Small intestine (tissue), 16 donors: ENCODE data around the gene TMEM234. TPM values are rescaled to one million over a fixed set of nuclear protein-coding genes. Genes with fewer than 3 reads are reported as not detected.
"Not testable (repeated sequence)": the region's sequence is repeated elsewhere in the genome, so short reads cannot be mapped to it uniquely, and the experiment has no call there.

ENCODE experiments used
- DNase-seq, 2 donors: peaks; one replicate each; pipeline versions ENCODE4 v3.0.0 to v3.0.0-alpha.2; 2013
- FAIRE-seq: peaks from 2 replicates; lab custom pipeline; 2012; peaks lifted over from hg19 to GRCh38; lab: Jason Lieb, UNC
- H3K27ac ChIP-seq, 3 donors: one replicate each; pipeline ENCODE4 v1.5.1; 2013; ENCODE audit warnings: low read length in 2 of 3, mild to moderate bottlenecking in 2 of 3, control low read depth in 1 of 3, inconsistent platforms in 1 of 3, low read depth in 1 of 3, moderate library complexity in 1 of 3
- H3K27me3 ChIP-seq, 3 donors: one replicate each; pipeline ENCODE4 v1.6.1; 2013; ENCODE audit warnings: low read length in 3 of 3, inconsistent platforms in 1 of 3; ENCODE audit not compliant: control insufficient read depth in 3 of 3, insufficient read depth in 3 of 3
- H3K36me3 ChIP-seq, 3 donors: one replicate each; pipeline ENCODE4 v1.6.1; 2013; ENCODE audit warnings: low read length in 3 of 3, inconsistent platforms in 1 of 3, low read depth in 1 of 3, mild to moderate bottlenecking in 1 of 3, moderate library complexity in 1 of 3; ENCODE audit not compliant: control insufficient read depth in 3 of 3, insufficient read depth in 2 of 3
- H3K4me1 ChIP-seq, 3 donors: one replicate each; pipeline ENCODE4 v1.6.1; 2013; ENCODE audit warnings: low read length in 2 of 3, inconsistent platforms in 1 of 3, low read depth in 1 of 3, mild to moderate bottlenecking in 1 of 3, moderate library complexity in 1 of 3; ENCODE audit not compliant: control insufficient read depth in 3 of 3, insufficient read depth in 2 of 3
- H3K4me3 ChIP-seq, 3 donors: one replicate each; pipeline ENCODE4 v1.5.1; 2013; ENCODE audit warnings: low read length in 3 of 3, control low read depth in 1 of 3, inconsistent platforms in 1 of 3, low read depth in 1 of 3, mild to moderate bottlenecking in 1 of 3, moderate library complexity in 1 of 3
- H3K9me3 ChIP-seq, 2 donors: one replicate each; pipeline ENCODE4 v1.6.1; 2013; ENCODE audit warnings: low read depth in 1 of 2, low read length in 1 of 2; ENCODE audit not compliant: control insufficient read depth in 2 of 2, insufficient read depth in 1 of 2
- WGBS, 3 donors: extraction: QIAGEN DNeasy Blood & Tissue Kit; methylation state at CpG; one replicate each; pipeline ENCODE4 v1.1.7; 2013; 5-methylcytosine and 5-hydroxymethylcytosine counted together
- long read RNA-seq, 10 donors: transcript quantifications; one replicate each; lab custom pipeline, GENCODE V29; 2026
- polyA plus RNA-seq, 4 donors: library from polyadenylated mRNA; stranded (reverse) in 3 of 4; unstranded in 1 of 4; fragments of 200-250 nt in 3 of 4; fragments of 120-200 nt in 1 of 4; gene quantifications; one replicate each; pipeline versions ENCODE4 v1.2.1 to v1.2.3, GENCODE V29; 2013
- donor health status: healthy with polysubstance abuse.
- donor health status: control.
- donor health status: control.
- donor health status: Bipolar disorder and iron deficiency.
- donor health status: healthy.

Gene TMEM234
- 10 to 100 TPM in 2 of 4 donors, 1 to 10 TPM in 2; 6.5 to 22.1 (median 10.5) TPM for polyA plus RNA-seq
- long read RNA-seq, donor 1 = 0 reads
- long read RNA-seq, donor 2, partial matches to known transcripts = 0 of 2 reads
- long read RNA-seq, donor 2, other reads (novel, unspliced or antisense) = 0 of 2 reads
- long read RNA-seq, donor 3, partial matches to known transcripts = 245 of 272 reads
- long read RNA-seq, donor 3, other reads (novel, unspliced or antisense) = 25 of 272 reads
- long read RNA-seq, donor 4 = 0 reads
- long read RNA-seq, donor 5 = 0 reads
- long read RNA-seq, donor 6, partial matches to known transcripts = 0 of 2 reads
- long read RNA-seq, donor 6, other reads (novel, unspliced or antisense) = 0 of 2 reads
- long read RNA-seq, donor 7 = 0 reads
- long read RNA-seq, donor 8 = 0 reads
- long read RNA-seq, donor 9, partial matches to known transcripts = 0 of 3 reads
- long read RNA-seq, donor 9, other reads (novel, unspliced or antisense) = 0 of 3 reads
- long read RNA-seq, donor 10, partial matches to known transcripts = 0 of 3 reads
- long read RNA-seq, donor 10, other reads (novel, unspliced or antisense) = 0 of 3 reads

DNA sequence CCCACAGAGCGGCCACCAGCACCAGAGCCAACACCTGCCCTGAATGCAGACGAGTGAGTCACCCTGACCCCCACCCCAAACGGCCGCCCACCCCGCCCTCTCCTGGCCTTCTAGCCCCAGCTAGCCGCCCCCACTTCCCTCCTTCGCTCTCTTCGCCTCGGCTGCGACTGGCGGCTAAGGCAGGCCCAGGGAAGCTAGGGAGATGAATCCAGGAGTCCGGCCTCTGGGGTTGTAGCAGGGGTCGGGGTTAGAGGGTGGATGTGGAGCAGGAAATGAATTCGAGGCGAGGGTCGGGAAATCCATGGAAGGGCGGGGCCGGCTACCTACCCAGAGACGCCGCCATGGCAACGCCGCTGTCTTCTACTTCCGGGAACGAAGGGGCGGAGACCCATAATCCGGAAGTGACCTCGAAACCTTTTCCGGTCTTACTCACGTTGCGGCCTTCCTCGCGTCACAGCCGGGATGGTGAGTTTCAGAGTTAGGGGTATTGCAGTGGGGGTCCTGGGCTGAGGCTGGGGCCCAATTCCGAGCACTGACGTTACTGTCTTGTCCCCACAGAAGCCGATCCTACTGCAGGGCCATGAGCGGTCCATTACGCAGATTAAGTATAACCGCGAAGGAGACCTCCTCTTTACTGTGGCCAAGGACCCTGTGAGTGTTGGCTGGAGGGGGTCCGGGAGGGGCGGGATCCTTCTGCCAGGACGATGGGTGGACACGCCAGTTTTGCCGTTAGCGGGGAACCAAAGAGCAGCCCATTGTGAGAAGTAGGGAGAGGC, at the start of gene TMEM234, which contains the start of gene EIF3I:
TMEM234 (minus strand) TSS at position 374 of the 776 bp plus-strand sequence; CDS start at position 343, 31 bp downstream.
EIF3I (plus strand) TSS at position 428 of the 776 bp plus-strand sequence; CDS start at position 463, 35 bp downstream.
- DNase-seq = peak; percentile 95 to 97
- Histone ChIP-seq H3K36me3 (peaks cover 0 to 39% (median 3%) of the 10 kb centered on the region in 3 donors), H3K9me3 (no peaks in the 10 kb centered on the region), H3K4me3 (peak within 1 kb of the TSS; percentile 68 to 77 (median 76)), H3K27me3 (no peaks in the 10 kb centered on the region), H3K4me1 (peaks cover 1 to 17% (median 4%) of the 10 kb centered on the region in 3 donors), H3K27ac (peak within 1 kb of the TSS; percentile 68 to 96 (median 68))
- FAIRE-seq = no peak
- WGBS, 3 donors = 0 to 1% (median 0%) methylated on average over 46 of the region's 46 CpGs

DNA sequence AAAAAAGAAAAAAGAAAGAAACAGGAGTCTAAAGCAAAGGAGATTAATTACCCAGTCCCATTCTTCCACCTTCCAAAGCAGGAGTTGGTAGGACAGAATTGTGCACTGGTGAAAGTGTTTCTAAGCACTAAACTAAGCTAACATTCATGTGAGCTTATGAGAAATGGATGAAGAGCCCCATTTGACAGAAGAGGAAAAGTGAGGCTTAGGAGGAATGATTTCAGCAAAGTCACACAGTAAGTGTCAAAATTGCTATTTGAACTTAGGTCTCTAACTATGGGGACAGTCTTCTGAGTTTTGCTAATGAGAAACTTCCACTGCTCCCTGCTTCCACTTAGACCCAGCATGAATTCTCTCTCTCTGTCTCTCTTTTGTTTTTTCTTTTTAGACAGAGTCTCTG, 47.6 kb upstream of the TMEM234 start:
- Histone ChIP-seq H3K36me3 (no peaks in the 10 kb centered on the region), H3K27me3 (peaks cover 0 to 14% (median 0%) of the 10 kb centered on the region in 3 donors), H3K4me3 (no peak overlapping the region), H3K27ac (no peak overlapping the region), H3K9me3 (no peaks in the 10 kb centered on the region), H3K4me1 (no peaks in the 10 kb centered on the region)
- FAIRE-seq (no peak), DNase-seq (no peak)

- Histone ChIP-seq H3K4me1 (no peaks in the 10 kb centered on the region), H3K4me3 (no peak overlapping the region), H3K9me3 (no peaks in the 10 kb centered on the region), H3K27ac (peak overlapping the region in 2 of 3 donors; percentile 53 to 61), H3K36me3 (no peaks in the 10 kb centered on the region), H3K27me3 (no peaks in the 10 kb centered on the region)
- FAIRE-seq = no peak
- 49 to 70% (median 66%) methylated on average over 7 of the region's 7 CpGs for WGBS, 3 donors
- DNase-seq = peak in 1 of 2 donors; percentile 42
Measured at GRCh38 chr1:32266921-32267591, 44.9 kb upstream of the TMEM234 start.

- no peak for FAIRE-seq
- 94 to 98% (median 95%) methylated on average over 9 of the region's 9 CpGs for WGBS, 3 donors
- no peaks in the 10 kb centered on the region for H3K27me3 ChIP-seq
- no peaks in the 10 kb centered on the region for H3K9me3 ChIP-seq
- no peak overlapping the region for H3K27ac ChIP-seq
- H3K4me1 ChIP-seq = no peaks in the 10 kb centered on the region
- H3K4me3 ChIP-seq = no peak overlapping the region
- DNase-seq = no peak
- no peaks in the 10 kb centered on the region for H3K36me3 ChIP-seq
Measured at GRCh38 chr1:32265846-32266245, 43.7 kb upstream of the TMEM234 start.

GRCh38 chr1:32263744-32264143, 41.6 kb upstream of the TMEM234 start:
- 75 to 93% (median 84%) methylated on average over 4 of the region's 4 CpGs for WGBS, 3 donors
- no peak for DNase-seq
- Histone ChIP-seq H3K4me3 (no peak overlapping the region), H3K9me3 (no peaks in the 10 kb centered on the region), H3K27me3 (no peaks in the 10 kb centered on the region), H3K4me1 (no peaks in the 10 kb centered on the region), H3K36me3 (no peaks in the 10 kb centered on the region), H3K27ac (no peak overlapping the region)
- FAIRE-seq = no peak

GRCh38 chr1:32263236-32263593, 41.1 kb upstream of the TMEM234 start:
- H3K27ac ChIP-seq, H3K4me3 ChIP-seq, H3K4me1 ChIP-seq, H3K9me3 ChIP-seq, H3K27me3 ChIP-seq, H3K36me3 ChIP-seq, FAIRE-seq, DNase-seq: not testable (repeated sequence)
- 92 to 99% (median 95%) methylated on average over 4 of the region's 4 CpGs for WGBS, 3 donors

DNA sequence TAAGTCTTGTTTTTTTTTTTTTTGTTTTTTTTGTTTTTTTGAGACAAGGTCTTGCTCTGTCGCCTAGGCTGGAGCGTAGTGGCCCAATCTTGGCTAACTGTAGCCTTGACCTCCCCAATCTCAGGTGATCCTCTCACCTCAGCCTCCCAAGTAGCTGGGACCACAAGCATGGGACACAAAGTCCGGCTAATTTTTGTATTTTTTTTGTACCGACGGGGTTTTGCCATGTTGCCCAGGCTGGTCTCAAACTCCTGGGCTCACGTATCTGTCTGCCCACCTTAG, 35.0 kb upstream of the TMEM234 start:
- no peak for FAIRE-seq
- no peak for DNase-seq
- Histone ChIP-seq H3K9me3 (no peaks in the 10 kb centered on the region), H3K4me3 (no peak overlapping the region), H3K27ac (peak overlapping the region in 1 of 3 donors; percentile 13), H3K4me1 (no peaks in the 10 kb centered on the region), H3K27me3 (no peaks in the 10 kb centered on the region), H3K36me3 (no peaks in the 10 kb centered on the region)
- 86 to 98% (median 91%) methylated on average over 6 of the region's 6 CpGs for WGBS, 3 donors
